D721Med (cell line): ENCODE data around the gene WIPF3.

Experiments
- DNase-seq: peaks from one replicate; pipeline ENCODE4 v3.0.0; 2011; ENCODE audit warnings: low spot score; ENCODE audit not compliant: insufficient read length
- FAIRE-seq: peaks from 2 replicates; lab custom pipeline; 2011; peaks lifted over from hg19 to GRCh38; lab: Jason Lieb, UNC
- TF ChIP-seq, protein P1 (sequence below): IDR thresholded peaks from 2 replicates; pipeline ENCODE4 v1.5.1; 2012; ENCODE audit warnings: mild to moderate bottlenecking, control low read depth; ENCODE audit not compliant: insufficient read depth; ENCODE audit errors: missing control alignments

The WIPF3 gene

DNA sequence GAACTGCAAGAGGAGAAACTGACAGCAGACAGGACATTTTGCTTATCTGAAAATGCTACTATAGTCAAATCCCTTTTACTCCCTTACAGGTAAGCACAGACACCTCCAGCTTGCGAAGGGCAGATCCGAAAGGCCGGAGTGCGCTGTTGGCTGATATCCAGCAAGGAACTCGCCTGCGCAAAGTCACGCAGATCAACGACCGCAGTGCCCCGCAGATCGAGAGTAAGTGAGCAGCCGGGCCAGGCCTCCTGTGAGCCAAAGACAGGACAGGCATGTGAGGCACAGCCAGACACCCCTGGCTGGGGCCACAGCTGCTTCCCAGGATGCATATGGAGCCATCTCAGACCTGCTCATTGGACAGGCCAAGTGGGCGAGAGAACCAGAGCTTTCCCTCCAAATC lies 69.4 kb downstream of the WIPF3 start:
- TF ChIP-seq, protein P1, sequence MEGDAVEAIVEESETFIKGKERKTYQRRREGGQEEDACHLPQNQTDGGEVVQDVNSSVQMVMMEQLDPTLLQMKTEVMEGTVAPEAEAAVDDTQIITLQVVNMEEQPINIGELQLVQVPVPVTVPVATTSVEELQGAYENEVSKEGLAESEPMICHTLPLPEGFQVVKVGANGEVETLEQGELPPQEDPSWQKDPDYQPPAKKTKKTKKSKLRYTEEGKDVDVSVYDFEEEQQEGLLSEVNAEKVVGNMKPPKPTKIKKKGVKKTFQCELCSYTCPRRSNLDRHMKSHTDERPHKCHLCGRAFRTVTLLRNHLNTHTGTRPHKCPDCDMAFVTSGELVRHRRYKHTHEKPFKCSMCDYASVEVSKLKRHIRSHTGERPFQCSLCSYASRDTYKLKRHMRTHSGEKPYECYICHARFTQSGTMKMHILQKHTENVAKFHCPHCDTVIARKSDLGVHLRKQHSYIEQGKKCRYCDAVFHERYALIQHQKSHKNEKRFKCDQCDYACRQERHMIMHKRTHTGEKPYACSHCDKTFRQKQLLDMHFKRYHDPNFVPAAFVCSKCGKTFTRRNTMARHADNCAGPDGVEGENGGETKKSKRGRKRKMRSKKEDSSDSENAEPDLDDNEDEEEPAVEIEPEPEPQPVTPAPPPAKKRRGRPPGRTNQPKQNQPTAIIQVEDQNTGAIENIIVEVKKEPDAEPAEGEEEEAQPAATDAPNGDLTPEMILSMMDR = no peak
- DNase-seq = no peak

DNA sequence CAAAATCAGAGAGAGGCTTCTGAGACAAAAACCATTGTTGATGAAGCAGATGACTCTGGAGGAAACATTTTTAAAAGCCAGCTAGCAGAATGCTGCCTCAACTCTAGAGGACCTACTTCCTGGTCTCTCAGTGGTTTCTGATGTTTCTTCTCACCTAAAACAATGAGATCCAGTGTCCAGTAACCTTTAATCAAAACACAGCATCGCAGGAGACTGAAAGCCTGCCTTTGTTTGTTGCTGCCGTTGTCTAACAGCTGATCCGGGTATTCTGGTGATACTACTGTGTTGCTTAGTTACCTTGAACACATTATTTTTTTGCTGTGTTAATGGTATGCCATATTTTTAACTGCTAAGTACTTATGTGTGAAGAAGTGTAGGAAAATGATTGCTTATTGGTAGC lies 70.9 kb downstream of the WIPF3 start:
- DNase-seq (no peak), FAIRE-seq (no peak)
- TF ChIP-seq, protein P1 = no peak

More for the DNA sequence above, 69.4 kb downstream of the WIPF3 start:
- FAIRE-seq = no peak

DNA sequence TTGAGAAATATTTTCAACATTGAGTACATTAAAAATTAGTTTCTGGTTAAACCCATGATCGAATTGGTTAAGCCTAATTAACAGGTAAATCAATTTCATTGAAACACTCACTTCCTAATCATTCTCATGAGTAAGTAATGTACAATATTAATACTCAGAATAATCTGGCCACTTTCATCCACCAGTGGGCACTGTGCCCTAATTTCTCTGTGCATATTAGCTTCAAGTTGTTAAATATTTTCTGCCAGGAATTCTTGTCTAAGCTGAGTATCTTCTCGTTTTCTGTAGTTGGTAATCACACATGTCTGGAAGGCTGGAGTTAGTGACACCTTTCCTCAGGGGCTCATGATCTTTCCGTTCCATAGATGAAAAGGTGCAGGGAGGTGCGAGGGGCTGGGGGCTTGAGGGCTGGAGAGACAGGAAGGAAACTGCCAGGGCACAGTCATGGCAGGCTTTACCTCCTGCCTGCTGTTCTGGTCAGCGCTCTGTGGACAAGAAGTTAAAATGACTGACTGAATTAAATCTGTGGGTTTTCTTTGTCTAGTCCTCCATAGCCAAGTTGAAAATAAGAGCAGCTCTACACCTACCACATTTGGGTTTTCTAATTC lies 71.9 kb downstream of the WIPF3 start:
- DNase-seq (no peak), FAIRE-seq (no peak)
- TF ChIP-seq, protein P1 = peak; percentile 68

DNA sequence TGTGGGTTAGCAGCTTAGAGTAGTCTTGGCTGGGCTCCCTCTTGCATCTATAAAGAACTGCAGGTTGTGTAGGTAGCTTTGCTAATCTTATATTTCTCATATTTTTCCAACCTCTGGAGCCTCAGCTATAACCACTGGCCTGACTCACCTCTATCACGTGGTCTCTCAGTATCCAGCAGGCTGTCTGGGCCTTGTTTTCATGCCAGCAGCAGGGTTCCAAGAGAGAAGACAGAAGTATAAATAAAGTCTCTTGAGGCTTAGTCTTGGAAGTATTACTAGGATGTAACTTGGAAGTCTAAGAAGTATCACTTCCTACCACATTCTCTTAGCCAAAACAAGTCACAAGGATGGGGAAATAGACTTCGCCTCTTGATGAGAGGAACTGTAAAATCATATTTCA lies 73.3 kb downstream of the WIPF3 start:
- no peak for DNase-seq
- TF ChIP-seq, protein P1 = no peak
- FAIRE-seq = no peak

DNA sequence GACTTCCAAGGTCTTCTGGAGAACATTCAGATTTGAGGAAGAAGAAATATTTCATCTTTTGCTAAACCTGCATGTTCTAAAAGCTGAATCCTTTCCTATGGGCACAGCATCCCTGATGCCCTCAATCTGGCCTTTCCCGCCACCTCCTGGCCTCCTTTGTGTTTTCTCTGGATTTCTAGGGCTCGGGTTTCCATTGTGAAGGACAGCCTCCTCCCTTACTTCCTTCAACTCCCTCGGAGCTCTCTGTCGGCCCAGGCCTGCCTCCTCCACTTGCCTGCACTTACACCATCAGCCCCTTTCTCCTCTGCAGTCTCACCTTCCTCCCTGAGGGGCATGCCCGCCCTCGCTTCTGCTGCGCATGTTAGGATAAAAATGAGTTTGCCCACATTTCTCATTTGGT lies 75.4 kb downstream of the WIPF3 start:
- TF ChIP-seq, protein P1 = no peak
- FAIRE-seq (no peak), DNase-seq (no peak)

DNA sequence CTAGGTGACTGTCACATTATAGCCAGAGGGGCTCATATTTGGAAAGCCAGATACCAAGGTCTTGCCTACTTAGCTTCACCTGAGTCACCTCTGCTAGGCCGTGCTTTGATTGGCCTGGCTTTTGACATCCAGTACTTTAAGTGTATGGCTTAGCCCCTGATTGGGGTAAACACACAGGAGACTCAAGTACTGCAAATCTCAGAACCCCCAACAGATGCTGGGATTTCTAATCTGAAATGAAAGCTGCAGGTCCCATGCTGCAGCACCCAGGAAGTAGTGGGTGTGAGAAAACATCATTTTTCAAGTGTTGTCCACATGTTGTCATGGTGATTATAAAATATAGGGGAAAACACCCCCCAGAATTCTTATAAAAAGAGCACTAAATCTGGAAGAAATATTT lies 76.2 kb downstream of the WIPF3 start:
- TF ChIP-seq, protein P1 = no peak
- DNase-seq (no peak), FAIRE-seq (no peak)
